Vagina (tissue), 2 donors: ENCODE measurements around the gene CALN1.

ENCODE experiments used
- POLR2A ChIP-seq, 2 donors: fragments of 450-650 bp; IDR thresholded peaks; one replicate each; pipeline ENCODE4 v1.6.1; 2017; ENCODE audit warnings: antibody characterized with exemption in 2 of 2, mild to moderate bottlenecking in 2 of 2, moderate library complexity in 2 of 2
- POLR2AphosphoS5 ChIP-seq, 2 donors: sonication (generic); formaldehyde crosslinking; IDR thresholded peaks; one replicate each; pipeline ENCODE4 v1.9.0; 2017; ENCODE audit warnings: antibody characterized with exemption in 2 of 2, mild to moderate bottlenecking in 2 of 2, low read depth in 1 of 2; ENCODE audit not compliant: insufficient read depth in 1 of 2

DNA sequence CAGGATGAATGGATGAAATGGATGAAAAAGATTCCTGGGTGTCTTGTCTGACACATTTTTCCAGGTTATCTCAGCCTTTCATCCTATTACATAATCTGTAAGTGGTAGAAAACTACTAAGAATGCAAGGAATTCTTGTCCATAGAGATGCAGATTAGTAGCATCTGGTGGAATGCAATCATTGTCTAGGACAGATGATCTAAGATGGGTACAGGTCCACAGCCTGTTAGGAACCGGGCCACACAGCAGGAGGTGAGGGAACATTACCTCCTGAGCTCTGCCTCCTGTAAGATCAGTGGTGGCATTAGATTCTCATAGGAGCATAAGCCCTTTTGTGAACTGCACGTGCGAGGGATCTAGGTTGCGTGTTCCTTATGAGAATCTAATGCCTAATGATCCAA, 225.0 kb downstream of the CALN1 start:
- TF ChIP-seq POLR2A (IDR thresholded peaks at IDR 0.05), result no peak
- no peak for TF ChIP-seq POLR2AphosphoS5 (IDR thresholded peaks at IDR 0.05; ENCODE audit: insufficient read depth in 1 of 2, low read depth in 1 of 2)
